ENCODE results near the gene GATD1.

- no peak for TF ChIP-seq ZNF274 (IDR thresholded peaks at IDR 0.05; ENCODE audit: low read depth, low read length)
- no peak for TF ChIP-seq SUZ12 (IDR thresholded peaks at IDR 0.05; ENCODE audit: extremely low read depth, insufficient read depth, insufficient read length)
- no peak for TF ChIP-seq YY1 (IDR thresholded peaks at IDR 0.05; ENCODE audit: insufficient read depth, insufficient read length)
Measured at GRCh38 chr11:762421-763072, 14.7 kb downstream of the GATD1 start.

Data from NT2/D1 (cell line).